Liver (tissue), 9 donors: Measurements from ENCODE around the gene ASIC5. TPM values are rescaled to one million over a fixed set of nuclear protein-coding genes. Genes with fewer than 3 reads are reported as not detected.

Source experiments
- DNase-seq: peaks from one replicate; pipeline ENCODE4 v3.0.0-alpha.2; 2017; ENCODE audit warnings: low spot score
- H3K27ac ChIP-seq, 2 donors: one replicate each; pipeline ENCODE4 v1.7.0; 2013; ENCODE audit warnings: inconsistent platforms in 2 of 2, low read length in 2 of 2, control low read depth in 1 of 2, low read depth in 1 of 2, mild to moderate bottlenecking in 1 of 2
- H3K27me3 ChIP-seq, 4 donors: one replicate each; pipeline versions ENCODE4 v1.6.1 to v1.7.0; 2013; ENCODE audit warnings: low read length in 3 of 4, inconsistent platforms in 1 of 4, mild to moderate bottlenecking in 1 of 4, moderate library complexity in 1 of 4; ENCODE audit not compliant: control insufficient read depth in 4 of 4, insufficient read depth in 4 of 4
- H3K36me3 ChIP-seq, 4 donors: one replicate each; pipeline versions ENCODE4 v1.6.1 to v1.7.0; 2013; ENCODE audit warnings: low read length in 3 of 4, mild to moderate bottlenecking in 3 of 4, low read depth in 1 of 4, moderate library complexity in 1 of 4; ENCODE audit not compliant: control insufficient read depth in 4 of 4, insufficient read depth in 3 of 4
- H3K4me1 ChIP-seq, 4 donors: one replicate each; pipeline versions ENCODE4 v1.6.1 to v1.7.0; 2013; ENCODE audit warnings: low read length in 3 of 4, mild to moderate bottlenecking in 3 of 4, moderate library complexity in 1 of 4; ENCODE audit not compliant: control insufficient read depth in 4 of 4, insufficient read depth in 4 of 4
- H3K4me3 ChIP-seq, 3 donors: one replicate each; pipeline versions ENCODE4 v1.6.1 to v1.7.0; 2013; ENCODE audit warnings: low read length in 3 of 3, control low read depth in 1 of 3, low read depth in 1 of 3, mild to moderate bottlenecking in 1 of 3
- H3K9ac ChIP-seq, 2 donors: one replicate each; pipeline ENCODE4 v1.7.0; 2013; ENCODE audit warnings: low read length in 2 of 2, mild to moderate bottlenecking in 2 of 2, moderate library complexity in 2 of 2, control low read depth in 1 of 2, low read depth in 1 of 2
- H3K9me3 ChIP-seq, 4 donors: one replicate each; pipeline versions ENCODE4 v1.6.1 to v1.7.0; 2013; ENCODE audit warnings: low read length in 3 of 4; ENCODE audit not compliant: control insufficient read depth in 4 of 4
- ATF3 ChIP-seq: IDR thresholded peaks from 2 replicates; pipeline ENCODE4 v1.6.1; 2016; ENCODE audit warnings: antibody characterized with exemption
- CTCF ChIP-seq: fragments of 150-350 bp; IDR thresholded peaks from 2 replicates; pipeline ENCODE4 v1.5.1; 2017; ENCODE audit warnings: improper control_type of control experiment, low read depth, low read length; ENCODE audit not compliant: missing input control
- EGR1 ChIP-seq, 2 donors: IDR thresholded peaks; 2 replicates each; pipeline ENCODE4 v1.6.1; 2016 to 2018; ENCODE audit warnings: antibody characterized with exemption in 2 of 2, low read depth in 2 of 2
- FOXA1 ChIP-seq: IDR thresholded peaks from 2 replicates; pipeline ENCODE4 v1.6.1; 2016; ENCODE audit warnings: antibody characterized with exemption
- FOXA2 ChIP-seq: IDR thresholded peaks from 2 replicates; pipeline ENCODE4 v1.6.1; 2016; ENCODE audit warnings: antibody characterized with exemption
- GABPA ChIP-seq, 2 donors: IDR thresholded peaks in 1 of 2; conservative IDR thresholded peaks in 1 of 2; 2 replicates each; pipeline ENCODE4 v1.6.1; 2016; ENCODE audit warnings: antibody characterized with exemption in 2 of 2, mild to moderate bottlenecking in 1 of 2, moderate library complexity in 1 of 2
- HNF4A ChIP-seq, 2 donors: conservative IDR thresholded peaks; 2 replicates each; pipeline ENCODE4 v1.6.1; 2016; ENCODE audit warnings: antibody characterized with exemption in 2 of 2, mild to moderate bottlenecking in 2 of 2
- HNF4G ChIP-seq: IDR thresholded peaks from 2 replicates; pipeline ENCODE4 v1.6.1; 2016; ENCODE audit warnings: antibody characterized with exemption
- JUND ChIP-seq, 2 donors: IDR thresholded peaks; 2 replicates each; pipeline ENCODE4 v1.6.1; 2016; ENCODE audit warnings: antibody characterized with exemption in 2 of 2
- MAX ChIP-seq: IDR thresholded peaks from 2 replicates; pipeline ENCODE4 v1.6.1; 2016; ENCODE audit warnings: antibody characterized with exemption
- NR2F2 ChIP-seq: IDR thresholded peaks from 2 replicates; pipeline ENCODE4 v1.6.1; 2016; ENCODE audit warnings: antibody characterized with exemption
- RAD21 ChIP-seq, 2 donors: IDR thresholded peaks; 2 replicates each; pipeline ENCODE4 v1.6.1; 2016; ENCODE audit warnings: antibody characterized with exemption in 2 of 2, mild to moderate bottlenecking in 2 of 2
- REST ChIP-seq: IDR thresholded peaks from 2 replicates; pipeline ENCODE4 v1.6.1; 2016; ENCODE audit warnings: antibody characterized with exemption, mild to moderate bottlenecking
- RXRA ChIP-seq, 2 donors: IDR thresholded peaks; 2 replicates each; pipeline ENCODE4 v1.6.1; 2017 to 2018; ENCODE audit warnings: antibody characterized with exemption in 2 of 2, mild to moderate bottlenecking in 1 of 2
- SP1 ChIP-seq: IDR thresholded peaks from 2 replicates; pipeline ENCODE4 v1.6.1; 2018; ENCODE audit warnings: antibody characterized with exemption, mild to moderate bottlenecking
- TAF1 ChIP-seq: conservative IDR thresholded peaks from 2 replicates; pipeline ENCODE4 v1.6.1; 2016; ENCODE audit warnings: antibody characterized with exemption, mild to moderate bottlenecking
- YY1 ChIP-seq: IDR thresholded peaks from 2 replicates; pipeline ENCODE4 v1.6.1; 2016; ENCODE audit warnings: antibody characterized with exemption, mild to moderate bottlenecking
- ZBTB33 ChIP-seq: IDR thresholded peaks from 2 replicates; pipeline ENCODE4 v1.6.1; 2016; ENCODE audit warnings: antibody characterized with exemption
- WGBS: extraction: QIAGEN DNeasy Blood & Tissue Kit; methylation state at CpG from one replicate; pipeline ENCODE4 v1.1.7; 2013; 5-methylcytosine and 5-hydroxymethylcytosine counted together
- polyA plus RNA-seq, 2 donors: library from polyadenylated mRNA; stranded (reverse) in 1 of 2; unstranded in 1 of 2; fragments of 200-250 nt in 1 of 2; fragments of >200 nt in 1 of 2; fragmentation: Nextera tagmentation in 1 of 2; extraction: Ambion mirVana in 1 of 2; gene quantifications; one replicate each; pipeline versions ENCODE4 v1.2.1 to v1.2.3, GENCODE V29; 2013 to 2015
- total RNA-seq, 2 donors: library from RNA; depleted of rRNA; stranded (reverse); fragments of >200 nt; gene quantifications; one replicate each; pipeline ENCODE4 v1.2.3, GENCODE V29; 2014
- donor health status: healthy.
- donor health status: healthy.
- donor health status: healthy.
- donor health status: healthy.
- donor health status: healthy.

The ASIC5 gene
- total and polyA plus RNA-seq, 4 donors = not detected

GRCh38 chr4:155828628-155829027 is 37.4 kb downstream of the ASIC5 start:
- no peak overlapping the region for H3K4me3 ChIP-seq
- DNase-seq = no peak
- H3K9ac ChIP-seq = no peak overlapping the region
- TF ChIP-seq HNF4A (conservative IDR thresholded peaks at IDR 0.05) (no peak), RXRA (IDR thresholded peaks at IDR 0.05) (no peak), SP1 (no peak), TAF1 (no peak), ATF3 (no peak), MAX (no peak), GABPA (IDR thresholded peaks at IDR 0.05 in 1 of 2, conservative IDR thresholded peaks at IDR 0.05 in 1 of 2) (no peak), EGR1 (IDR thresholded peaks at IDR 0.05; ENCODE audit: low read depth in 2 of 2) (no peak), RAD21 (IDR thresholded peaks at IDR 0.05) (no peak), CTCF (no peak), ZBTB33 (no peak), HNF4G (no peak), JUND (IDR thresholded peaks at IDR 0.05) (no peak), FOXA2 (no peak), NR2F2 (no peak), REST (no peak), YY1 (no peak), FOXA1 (no peak)
- H3K27ac ChIP-seq = no peak overlapping the region
- peaks cover 1 to 12% (median 11%) of the 10 kb centered on the region in 4 donors for H3K4me1 ChIP-seq
- H3K27me3 ChIP-seq = no peaks in the 10 kb centered on the region
- H3K9me3 ChIP-seq = no peaks in the 10 kb centered on the region
- H3K36me3 ChIP-seq = no peaks in the 10 kb centered on the region
- 96% methylated on average over 3 of the region's 3 CpGs for WGBS
